Measurements from ENCODE around the gene CASS4. TPM values are rescaled to one million over a fixed set of nuclear protein-coding genes. Genes with fewer than 3 reads are reported as not detected.

Gene CASS4
- total and polyA plus RNA-seq, 8 donors = 14.4 to 28.1 (median 23.4) TPM

GRCh38 chr20:56420940-56421688 is 9.1 kb downstream of the CASS4 start:
- H3K4me3 ChIP-seq = no peak overlapping the region
- H3K36me3 ChIP-seq = peaks cover 0 to 1% of the 10 kb centered on the region in 2 donors
- ATAC-seq = no peak
- no peak for DNase-seq
- TF ChIP-seq CTCF (IDR thresholded peaks at IDR 0.05) = no peak
- no peaks in the 10 kb centered on the region for H3K9me3 ChIP-seq
- peak overlapping the region in 1 of 2 donors; percentile 6 for H3K27ac ChIP-seq
- no peaks in the 10 kb centered on the region for H3K27me3 ChIP-seq
- intact Hi-C loops (cut with DNase I) = no loop called here
- peaks cover 18 to 87% of the 10 kb centered on the region in 2 donors for H3K4me1 ChIP-seq

GRCh38 chr20:56422076-56422823 is 10.2 kb downstream of the CASS4 start:
- H3K4me1 ChIP-seq = peaks cover 18 to 89% of the 10 kb centered on the region in 2 donors
- no peak for TF ChIP-seq CTCF (IDR thresholded peaks at IDR 0.05)
- peak; percentile 17 for ATAC-seq
- H3K27me3 ChIP-seq = no peaks in the 10 kb centered on the region
- H3K4me3 ChIP-seq = no peak overlapping the region
- no peak for DNase-seq
- H3K27ac ChIP-seq = peak overlapping the region; percentile 62 to 65
- H3K36me3 ChIP-seq = no peaks in the 10 kb centered on the region
- intact Hi-C loops (cut with DNase I) = no loop called here
- H3K9me3 ChIP-seq = no peaks in the 10 kb centered on the region

- Histone ChIP-seq H3K36me3 (no peaks in the 10 kb centered on the region), H3K27ac (peak overlapping the region; percentile 62 to 65), H3K9me3 (no peaks in the 10 kb centered on the region), H3K4me1 (peaks cover 17 to 89% of the 10 kb centered on the region in 2 donors), H3K4me3 (no peak overlapping the region), H3K27me3 (no peaks in the 10 kb centered on the region)
- intact Hi-C loops (cut with DNase I) = no loop called here
- TF ChIP-seq CTCF (IDR thresholded peaks at IDR 0.05) = no peak
- no peak for ATAC-seq
- DNase-seq = no peak
Observed at GRCh38 chr20:56422824-56423189, 10.7 kb downstream of the CASS4 start.

GRCh38 chr20:56423211-56423610 is 11.2 kb downstream of the CASS4 start:
- Histone ChIP-seq H3K27me3 (no peaks in the 10 kb centered on the region), H3K9me3 (no peaks in the 10 kb centered on the region), H3K36me3 (no peaks in the 10 kb centered on the region), H3K4me1 (peaks cover 18 to 89% of the 10 kb centered on the region in 2 donors), H3K27ac (peak overlapping the region; percentile 62 to 65), H3K4me3 (no peak overlapping the region)
- TF ChIP-seq CTCF (IDR thresholded peaks at IDR 0.05) = no peak
- intact Hi-C loops (cut with DNase I) = no loop called here
- no peak for ATAC-seq
- DNase-seq = no peak

- intact Hi-C loops (cut with DNase I) = no loop called here
- Histone ChIP-seq H3K9me3 (no peaks in the 10 kb centered on the region), H3K36me3 (no peaks in the 10 kb centered on the region), H3K4me1 (peaks cover 24 to 89% of the 10 kb centered on the region in 2 donors), H3K4me3 (no peak overlapping the region), H3K27ac (peak overlapping the region in 1 of 2 donors; percentile 62), H3K27me3 (no peaks in the 10 kb centered on the region)
- no peak for TF ChIP-seq CTCF (IDR thresholded peaks at IDR 0.05)
- DNase-seq (peak in 2 of 4 donors; percentile 69 to 78), ATAC-seq (no peak)
Observed at GRCh38 chr20:56423886-56424285, 11.8 kb downstream of the CASS4 start.
